ENCODE results near the gene CDON.

DNA sequence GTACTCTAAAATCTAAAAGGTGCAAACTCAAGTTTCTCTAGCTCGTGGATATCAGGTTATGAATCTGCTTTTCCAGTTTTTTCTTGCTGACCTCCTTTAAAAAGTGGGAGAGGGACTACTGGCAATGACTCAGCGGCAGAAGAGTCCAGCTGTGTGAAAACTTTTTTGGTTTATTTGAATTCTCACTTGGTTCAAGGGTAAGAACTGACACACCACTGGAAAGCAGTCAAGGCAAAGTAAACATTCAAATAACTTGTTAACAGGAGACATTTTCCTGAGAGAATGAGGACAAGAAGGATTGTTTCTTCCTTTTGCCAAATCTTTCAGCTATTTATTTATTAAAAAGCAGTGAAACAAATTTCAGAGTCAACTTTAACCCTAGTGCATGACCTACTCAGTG lies 36.1 kb downstream of the CDON start:
- TF ChIP-seq, protein P1, sequence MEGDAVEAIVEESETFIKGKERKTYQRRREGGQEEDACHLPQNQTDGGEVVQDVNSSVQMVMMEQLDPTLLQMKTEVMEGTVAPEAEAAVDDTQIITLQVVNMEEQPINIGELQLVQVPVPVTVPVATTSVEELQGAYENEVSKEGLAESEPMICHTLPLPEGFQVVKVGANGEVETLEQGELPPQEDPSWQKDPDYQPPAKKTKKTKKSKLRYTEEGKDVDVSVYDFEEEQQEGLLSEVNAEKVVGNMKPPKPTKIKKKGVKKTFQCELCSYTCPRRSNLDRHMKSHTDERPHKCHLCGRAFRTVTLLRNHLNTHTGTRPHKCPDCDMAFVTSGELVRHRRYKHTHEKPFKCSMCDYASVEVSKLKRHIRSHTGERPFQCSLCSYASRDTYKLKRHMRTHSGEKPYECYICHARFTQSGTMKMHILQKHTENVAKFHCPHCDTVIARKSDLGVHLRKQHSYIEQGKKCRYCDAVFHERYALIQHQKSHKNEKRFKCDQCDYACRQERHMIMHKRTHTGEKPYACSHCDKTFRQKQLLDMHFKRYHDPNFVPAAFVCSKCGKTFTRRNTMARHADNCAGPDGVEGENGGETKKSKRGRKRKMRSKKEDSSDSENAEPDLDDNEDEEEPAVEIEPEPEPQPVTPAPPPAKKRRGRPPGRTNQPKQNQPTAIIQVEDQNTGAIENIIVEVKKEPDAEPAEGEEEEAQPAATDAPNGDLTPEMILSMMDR (IDR thresholded peaks at IDR 0.05; ENCODE audit: extremely low read depth in 1 of 2, insufficient read depth in 1 of 2, low read depth in 1 of 2, low read length in 2 of 2) = no peak
- TF ChIP-seq FOS (IDR thresholded peaks at IDR 0.05; ENCODE audit: borderline replicate concordance, insufficient read depth, low read length) = no peak
- TF ChIP-seq POLR2A (IDR thresholded peaks at IDR 0.05; ENCODE audit: low read depth, low read length) = no peak
- TF ChIP-seq JUN (IDR thresholded peaks at IDR 0.05; ENCODE audit: borderline replicate concordance, insufficient read depth, insufficient read length, low read depth) = no peak
- TF ChIP-seq POLR2AphosphoS5 (IDR thresholded peaks at IDR 0.05; ENCODE audit: insufficient read depth, low read depth, low read length) = no peak
- TF ChIP-seq, protein P2, sequence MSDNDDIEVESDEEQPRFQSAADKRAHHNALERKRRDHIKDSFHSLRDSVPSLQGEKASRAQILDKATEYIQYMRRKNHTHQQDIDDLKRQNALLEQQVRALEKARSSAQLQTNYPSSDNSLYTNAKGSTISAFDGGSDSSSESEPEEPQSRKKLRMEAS (IDR thresholded peaks at IDR 0.05; ENCODE audit: insufficient read depth, insufficient read length) = no peak
- no peak for TF ChIP-seq EZH2 (IDR thresholded peaks at IDR 0.05; ENCODE audit: borderline replicate concordance, low read depth, low read length, severe bottlenecking)
- no peak for TF ChIP-seq GATA2 (IDR thresholded peaks at IDR 0.05; ENCODE audit: insufficient read depth, insufficient read length, low read depth, low read length)
